MCF 10A (cell line): Measurements from ENCODE around the gene AADACL4. TPM values are rescaled to one million over a fixed set of nuclear protein-coding genes. Genes with fewer than 3 reads are reported as not detected.

Source experiments
- BruUV-seq: library from RNA; stranded (reverse); fragments of 400-500 nt; replicated peaks from 2 replicates; lab custom pipeline; 2021; lab: Mats Ljungman, UMichigan
- CTCF ChIA-PET: fragments of 300-600 bp; sonication (Branson Sonifier 250); formaldehyde crosslinking; extraction: SDS; loops from one replicate; lab custom pipeline; 2021; ENCODE audit warnings: antibody characterized with exemption, inconsistent platforms; lab: Yijun Ruan, JAX
- POLR2A ChIA-PET: fragments of 300-600, 350-650 bp; sonication (Branson Sonifier 250); formaldehyde crosslinking; extraction: SDS; loops from one replicate; lab custom pipeline; 2020; ENCODE audit warnings: antibody characterized with exemption, inconsistent platforms; lab: Yijun Ruan, JAX
- DNase-seq: peaks from one replicate; pipeline ENCODE4 v3.0.0-alpha.2; 2018; ENCODE audit not compliant: unreplicated experiment
- H3K27ac Mint-ChIP-seq: one replicate; pipeline ENCODE4 v1.8.0; 2022; ENCODE audit warnings: mild to moderate bottlenecking, low read depth, mixed read lengths; ENCODE audit not compliant: unreplicated experiment
- H3K27me3 Mint-ChIP-seq: one replicate; pipeline ENCODE4 v1.8.0; 2022; ENCODE audit warnings: mixed read lengths; ENCODE audit not compliant: insufficient read depth, unreplicated experiment
- H3K36me3 Mint-ChIP-seq: one replicate; pipeline ENCODE4 v1.8.0; 2022; ENCODE audit warnings: mild to moderate bottlenecking, moderate library complexity, mixed read lengths; ENCODE audit not compliant: insufficient read depth, unreplicated experiment
- H3K4me1 Mint-ChIP-seq: one replicate; pipeline ENCODE4 v1.8.0; 2022; ENCODE audit warnings: mixed read lengths; ENCODE audit not compliant: insufficient read depth, unreplicated experiment
- H3K4me3 Mint-ChIP-seq: one replicate; pipeline ENCODE4 v1.8.0; 2022; ENCODE audit warnings: mild to moderate bottlenecking, moderate library complexity, mixed read lengths; ENCODE audit not compliant: unreplicated experiment
- H3K9me3 Mint-ChIP-seq: one replicate; pipeline ENCODE4 v1.8.0; 2022; ENCODE audit warnings: mixed read lengths; ENCODE audit not compliant: unreplicated experiment
- intact Hi-C: fragments of 100-400 bp; cut with micrococcal nuclease; formaldehyde crosslinking; loops from 2 replicates; pipeline ENCODE4 v1.14.1; 2022
- total RNA-seq: library from RNA; stranded (reverse); gene quantifications from 2 replicates; pipeline ENCODE4 v1.2.3, GENCODE V29; 2022
- TF ChIP-seq, protein P1 (sequence below): fragments of 200-600 bp; IDR thresholded peaks from one replicate; pipeline ENCODE4 v1.8.0; 2022; ENCODE audit warnings: antibody characterized with exemption, mild to moderate bottlenecking; ENCODE audit not compliant: unreplicated experiment

The AADACL4 gene
- total RNA-seq, 1 experiment from 2014 or later = not detected

DNA sequence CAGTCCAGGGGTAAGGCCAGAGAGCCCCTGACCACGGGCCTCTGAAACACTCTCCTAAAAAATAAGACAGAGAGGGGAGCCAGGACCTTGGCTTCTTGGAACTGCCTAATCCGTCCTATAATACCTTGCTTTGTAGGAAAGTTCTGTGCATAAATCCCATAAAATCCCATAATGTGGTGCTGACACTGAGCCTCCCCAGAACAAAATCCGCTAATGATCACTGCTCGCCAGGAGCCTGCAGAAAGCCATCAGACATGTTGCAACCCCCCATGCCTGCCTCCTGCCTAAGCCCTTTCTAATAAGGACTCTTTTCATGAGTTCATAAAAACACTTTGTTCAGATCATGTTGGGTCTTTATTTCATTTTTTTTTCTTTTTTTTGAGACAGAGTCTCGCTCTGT is 16.6 kb upstream of the AADACL4 start:
- DNase-seq = no peak
- ChIA-PET POLR2A (no interaction called here), CTCF (no interaction called here)
- Mint-ChIP-seq H3K4me3 (no peak overlapping the region), H3K27me3 (peaks cover 3% of the 10 kb centered on the region), H3K9me3 (no peaks in the 10 kb centered on the region), H3K27ac (no peak overlapping the region), H3K36me3 (no peaks in the 10 kb centered on the region), H3K4me1 (no peaks in the 10 kb centered on the region)
- no TSS peak for BruUV-seq
- TF ChIP-seq, protein P1, sequence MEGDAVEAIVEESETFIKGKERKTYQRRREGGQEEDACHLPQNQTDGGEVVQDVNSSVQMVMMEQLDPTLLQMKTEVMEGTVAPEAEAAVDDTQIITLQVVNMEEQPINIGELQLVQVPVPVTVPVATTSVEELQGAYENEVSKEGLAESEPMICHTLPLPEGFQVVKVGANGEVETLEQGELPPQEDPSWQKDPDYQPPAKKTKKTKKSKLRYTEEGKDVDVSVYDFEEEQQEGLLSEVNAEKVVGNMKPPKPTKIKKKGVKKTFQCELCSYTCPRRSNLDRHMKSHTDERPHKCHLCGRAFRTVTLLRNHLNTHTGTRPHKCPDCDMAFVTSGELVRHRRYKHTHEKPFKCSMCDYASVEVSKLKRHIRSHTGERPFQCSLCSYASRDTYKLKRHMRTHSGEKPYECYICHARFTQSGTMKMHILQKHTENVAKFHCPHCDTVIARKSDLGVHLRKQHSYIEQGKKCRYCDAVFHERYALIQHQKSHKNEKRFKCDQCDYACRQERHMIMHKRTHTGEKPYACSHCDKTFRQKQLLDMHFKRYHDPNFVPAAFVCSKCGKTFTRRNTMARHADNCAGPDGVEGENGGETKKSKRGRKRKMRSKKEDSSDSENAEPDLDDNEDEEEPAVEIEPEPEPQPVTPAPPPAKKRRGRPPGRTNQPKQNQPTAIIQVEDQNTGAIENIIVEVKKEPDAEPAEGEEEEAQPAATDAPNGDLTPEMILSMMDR = no peak
- intact Hi-C loops = no loop called here

DNA sequence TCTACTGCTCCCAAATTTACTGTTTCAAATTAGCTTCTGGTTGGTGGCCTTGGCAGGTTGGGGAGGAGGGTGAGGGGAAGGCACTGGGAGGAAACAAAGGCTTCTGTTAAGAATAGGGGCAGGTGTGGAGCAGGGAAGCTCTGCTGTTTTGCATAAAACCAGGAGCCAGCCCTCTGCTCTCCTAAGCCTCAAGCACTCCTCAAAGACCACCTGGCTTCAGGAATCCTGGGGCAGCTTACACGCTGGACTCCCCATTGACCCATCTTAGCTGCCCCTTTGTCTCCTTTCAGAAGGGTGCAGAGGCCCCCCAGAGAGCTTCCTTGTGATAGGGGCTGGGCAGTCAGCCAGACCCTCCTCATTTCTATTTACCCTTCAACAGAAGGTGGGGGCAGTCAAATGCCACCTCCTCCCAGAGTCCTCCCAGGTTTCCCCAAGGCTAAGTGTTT is 14.4 kb upstream of the AADACL4 start:
- no peak overlapping the region for H3K4me3 Mint-ChIP-seq
- intact Hi-C loops = no loop called here
- no peaks in the 10 kb centered on the region for H3K4me1 Mint-ChIP-seq
- TF ChIP-seq, protein P1 = no peak
- peaks cover 13% of the 10 kb centered on the region for H3K27me3 Mint-ChIP-seq
- ChIA-PET CTCF (interaction anchor here (0.9 to 1.1 kb wide), 2 partner anchors 9 to 10 kb away, joined by 3 to 6 read pairs; no protein-coding TSS in a partner anchor), POLR2A (interaction anchor here (0.6 kb wide), 1 partner anchor 16 kb away, joined by 3 read pairs; no protein-coding TSS in a partner anchor)
- H3K27ac Mint-ChIP-seq = no peak overlapping the region
- no peaks in the 10 kb centered on the region for H3K36me3 Mint-ChIP-seq
- no peaks in the 10 kb centered on the region for H3K9me3 Mint-ChIP-seq
- no TSS peak for BruUV-seq
- DNase-seq = no peak

DNA sequence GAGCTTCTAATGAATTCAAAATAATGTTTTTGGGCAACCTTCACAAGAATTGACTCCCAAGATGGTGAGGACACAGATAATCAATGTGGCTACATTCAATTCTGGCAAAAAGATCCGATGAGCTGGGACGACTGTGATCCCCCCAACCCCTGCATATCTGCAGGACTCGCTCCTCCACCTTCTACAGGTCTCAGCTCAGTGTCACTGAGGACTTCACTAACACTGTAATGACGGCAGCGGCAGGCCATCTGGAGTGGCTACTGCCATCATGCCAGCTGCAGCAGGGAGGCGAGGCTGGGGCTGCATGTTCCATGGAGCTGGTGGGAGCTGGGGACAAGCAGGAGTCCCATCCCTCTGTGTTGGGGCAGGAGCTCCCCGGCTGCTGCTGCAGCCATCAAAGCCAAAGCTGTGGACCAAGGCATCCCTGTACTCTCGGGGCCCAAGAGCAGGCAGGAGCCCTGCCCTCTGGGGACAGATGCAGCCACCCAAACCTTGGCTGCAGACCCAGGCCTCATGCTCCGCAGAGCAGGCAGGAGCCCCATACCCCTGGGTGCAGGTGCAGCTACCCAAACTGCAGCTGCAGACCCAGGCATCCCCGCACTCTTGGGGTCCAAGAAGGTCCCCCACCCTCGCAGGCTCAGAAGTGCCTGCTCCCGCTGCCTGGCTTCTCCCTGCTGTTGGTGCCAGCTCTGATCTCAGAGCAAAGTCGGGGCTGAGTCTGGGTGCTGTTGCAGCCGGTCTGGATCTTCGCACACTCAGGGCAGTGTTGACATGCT is 13.7 kb upstream of the AADACL4 start:
- H3K4me3 Mint-ChIP-seq = no peak overlapping the region
- intact Hi-C loops = no loop called here
- H3K36me3 Mint-ChIP-seq = no peaks in the 10 kb centered on the region
- DNase-seq = no peak
- no peak overlapping the region for H3K27ac Mint-ChIP-seq
- CTCF ChIA-PET = interaction anchor here (0.9 to 2.2 kb wide), 4 partner anchors 9 to 223 kb away, joined by 3 to 14 read pairs (median 4); no protein-coding TSS in a partner anchor
- H3K9me3 Mint-ChIP-seq = no peaks in the 10 kb centered on the region
- peaks cover 13% of the 10 kb centered on the region for H3K27me3 Mint-ChIP-seq
- no TSS peak for BruUV-seq
- POLR2A ChIA-PET = no interaction called here
- TF ChIP-seq, protein P1 = no peak
- no peaks in the 10 kb centered on the region for H3K4me1 Mint-ChIP-seq

DNA sequence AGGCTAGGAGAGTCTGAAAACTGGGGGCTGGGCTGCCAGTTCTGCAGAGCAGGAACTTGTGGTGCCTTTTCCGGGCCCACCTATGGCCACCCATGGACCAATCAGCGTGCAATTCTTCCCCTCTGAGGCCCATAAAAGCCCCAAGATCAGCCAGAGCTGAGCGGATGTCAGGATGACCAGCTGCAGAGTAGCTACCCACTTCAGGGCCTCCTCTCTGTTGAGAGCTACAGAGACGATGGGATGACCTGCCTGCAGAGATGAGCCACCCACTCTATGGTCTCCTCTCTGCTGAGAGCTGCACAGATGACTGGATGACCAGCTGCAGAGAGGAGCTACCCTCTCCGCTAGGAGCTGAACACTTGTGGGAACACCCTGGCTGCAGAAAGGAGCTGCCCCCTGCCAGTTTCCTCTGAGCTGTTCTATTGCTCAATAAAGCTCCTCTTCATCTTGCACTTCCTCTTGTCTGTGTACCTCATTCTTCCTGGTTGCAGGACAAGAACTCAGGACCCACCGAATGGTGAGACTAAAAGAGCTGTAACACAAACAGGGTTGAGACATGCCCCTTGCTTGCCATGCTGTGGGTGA is 12.8 kb upstream of the AADACL4 start:
- DNase-seq = no peak
- TF ChIP-seq, protein P1 = no peak
- H3K27me3 Mint-ChIP-seq = peaks cover 13% of the 10 kb centered on the region
- CTCF ChIA-PET = interaction anchor here (0.6 to 2.2 kb wide), 3 partner anchors 28 to 735 kb away, joined by 3 to 14 read pairs (median 4); no protein-coding TSS in a partner anchor
- H3K9me3 Mint-ChIP-seq = no peaks in the 10 kb centered on the region
- H3K27ac Mint-ChIP-seq = no peak overlapping the region
- intact Hi-C loops = no loop called here
- POLR2A ChIA-PET = no interaction called here
- no peaks in the 10 kb centered on the region for H3K36me3 Mint-ChIP-seq
- no peak overlapping the region for H3K4me3 Mint-ChIP-seq
- H3K4me1 Mint-ChIP-seq = no peaks in the 10 kb centered on the region
- BruUV-seq = no TSS peak
